DND-41 (cell line): ENCODE measurements around the gene TTLL10.

Experiments
- ATAC-seq: fragments of 200-7000 bp; cut with Tn5 transposase; 3 replicates; pipeline ENCODE4 v1.9.1; 2021; ENCODE audit warnings: low read depth; ENCODE audit not compliant: insufficient read depth
- DNase-seq: peaks from one replicate; pipeline ENCODE4 v3.0.0-alpha.2; 2020
- H2AFZ ChIP-seq: 2 replicates; pipeline ENCODE4 v1.6.0; 2012; ENCODE audit warnings: low read depth, low read length
- H3K27ac ChIP-seq: 2 replicates; pipeline ENCODE4 v1.5.1; 2012; ENCODE audit warnings: low read length, inconsistent platforms
- H3K27me3 ChIP-seq: fragments of 200-600 bp; sonication (generic); 2 replicates; pipeline ENCODE4 v1.6.0; 2012; ENCODE audit warnings: low read length, mild to moderate bottlenecking, inconsistent platforms; ENCODE audit not compliant: insufficient read depth, poor library complexity
- H3K36me3 ChIP-seq: 2 replicates; pipeline ENCODE4 v1.5.1; 2012; ENCODE audit warnings: low read length, inconsistent platforms; ENCODE audit not compliant: insufficient read depth
- H3K4me1 ChIP-seq: 2 replicates; pipeline ENCODE4 v1.5.1; 2012; ENCODE audit warnings: mild to moderate bottlenecking, low read length; ENCODE audit not compliant: insufficient read depth
- H3K4me2 ChIP-seq: 2 replicates; pipeline ENCODE4 v1.6.0; 2012; ENCODE audit warnings: mild to moderate bottlenecking, moderate library complexity, low read length, inconsistent platforms; ENCODE audit not compliant: insufficient read depth
- H3K4me3 ChIP-seq, 2 experiments: fragments of 200-600 bp in 1 of 2; shearing (Covaris generic) in 1 of 2; 2 replicates each; pipeline ENCODE4 v1.5.1; 2012 to 2016; ENCODE audit warnings: inconsistent platforms in 2 of 2, low read length in 2 of 2, mild to moderate bottlenecking in 2 of 2, low read depth in 1 of 2, moderate library complexity in 1 of 2
- H3K79me2 ChIP-seq: 2 replicates; pipeline ENCODE4 v1.6.0; 2012; ENCODE audit warnings: low read length, inconsistent platforms; ENCODE audit not compliant: insufficient read depth
- H3K9ac ChIP-seq: 2 replicates; pipeline ENCODE4 v1.6.0; 2012; ENCODE audit warnings: low read depth, mild to moderate bottlenecking, inconsistent platforms, low read length, moderate library complexity
- H3K9me3 ChIP-seq: 2 replicates; pipeline ENCODE4 v1.5.1; 2012; ENCODE audit warnings: low read length, moderate library complexity, mild to moderate bottlenecking, inconsistent platforms; ENCODE audit not compliant: insufficient read depth, severe bottlenecking
- H4K20me1 ChIP-seq: 2 replicates; pipeline ENCODE4 v1.6.0; 2012; ENCODE audit warnings: low read length; ENCODE audit not compliant: insufficient read depth
- CTCF ChIP-seq: IDR thresholded peaks from 2 replicates; pipeline ENCODE4 v1.5.1; 2012; ENCODE audit warnings: borderline replicate concordance, low read length, moderate library complexity, mild to moderate bottlenecking; ENCODE audit not compliant: poor library complexity, severe bottlenecking; ENCODE audit errors: extremely low read depth
- EZH2 ChIP-seq: IDR thresholded peaks from 3 replicates; pipeline ENCODE4 v1.6.1; 2012; ENCODE audit warnings: borderline replicate concordance, low read depth, mild to moderate bottlenecking, moderate library complexity, low read length, inconsistent platforms; ENCODE audit not compliant: severe bottlenecking

Gene TTLL10

GRCh38 chr1:1179983-1180861 lies 6.5 kb downstream of the TTLL10 start:
- Histone ChIP-seq H2AFZ (no peak overlapping the region), H3K36me3 (no peaks in the 10 kb centered on the region), H3K9ac (no peak overlapping the region), H3K27me3 (no peaks in the 10 kb centered on the region), H3K4me2 (no peak overlapping the region), H3K4me1 (no peaks in the 10 kb centered on the region), H3K27ac (no peak overlapping the region), H3K9me3 (no peaks in the 10 kb centered on the region), H3K79me2 (no peaks in the 10 kb centered on the region), H3K4me3 (no peak overlapping the region), H4K20me1 (no peaks in the 10 kb centered on the region; the same call in 1 of the 2 replicates)
- DNase-seq, result no peak
- ATAC-seq, result no peak
- no peak for TF ChIP-seq CTCF

- TF ChIP-seq CTCF, result no peak
- no peak for TF ChIP-seq EZH2
- ATAC-seq, result no peak
- H3K79me2 ChIP-seq, result no peaks in the 10 kb centered on the region
- no peaks in the 10 kb centered on the region for H3K36me3 ChIP-seq
- H3K27ac ChIP-seq, result no peak overlapping the region
- H3K4me1 ChIP-seq, result no peaks in the 10 kb centered on the region
- no peak overlapping the region for H3K4me3 ChIP-seq
- H3K4me2 ChIP-seq, result no peak overlapping the region
- no peaks in the 10 kb centered on the region; the same call in 1 of the 2 replicates for H4K20me1 ChIP-seq
- H3K9ac ChIP-seq, result no peak overlapping the region
- DNase-seq, result no peak
- no peaks in the 10 kb centered on the region for H3K27me3 ChIP-seq
- no peak overlapping the region for H2AFZ ChIP-seq
- no peaks in the 10 kb centered on the region for H3K9me3 ChIP-seq
Observed at GRCh38 chr1:1181129-1181937, 7.7 kb downstream of the TTLL10 start.

- Histone ChIP-seq H3K79me2 (no peaks in the 10 kb centered on the region), H3K4me1 (no peaks in the 10 kb centered on the region), H3K4me3 (no peak overlapping the region), H2AFZ (no peak overlapping the region), H3K9ac (no peak overlapping the region), H3K36me3 (no peaks in the 10 kb centered on the region), H3K4me2 (no peak overlapping the region), H3K27ac (no peak overlapping the region), H3K27me3 (no peaks in the 10 kb centered on the region), H4K20me1 (no peaks in the 10 kb centered on the region; the same call in 1 of the 2 replicates), H3K9me3 (no peaks in the 10 kb centered on the region)
- no peak for TF ChIP-seq CTCF
- TF ChIP-seq EZH2, result no peak
- DNase-seq (no peak), ATAC-seq (no peak)
Observed at GRCh38 chr1:1181938-1182410, 8.3 kb downstream of the TTLL10 start.
